GM12873 (cell line): Measurements from ENCODE around the gene GPR162.

Experiments used
- TF ChIP-seq, protein P1 (sequence below): IDR thresholded peaks from 2 replicates; pipeline ENCODE4 v1.5.1; 2012; ENCODE audit warnings: low read depth, mild to moderate bottlenecking, moderate library complexity, low read length, control low read depth; ENCODE audit not compliant: insufficient read depth; ENCODE audit errors: missing control alignments

GPR162 gene

DNA sequence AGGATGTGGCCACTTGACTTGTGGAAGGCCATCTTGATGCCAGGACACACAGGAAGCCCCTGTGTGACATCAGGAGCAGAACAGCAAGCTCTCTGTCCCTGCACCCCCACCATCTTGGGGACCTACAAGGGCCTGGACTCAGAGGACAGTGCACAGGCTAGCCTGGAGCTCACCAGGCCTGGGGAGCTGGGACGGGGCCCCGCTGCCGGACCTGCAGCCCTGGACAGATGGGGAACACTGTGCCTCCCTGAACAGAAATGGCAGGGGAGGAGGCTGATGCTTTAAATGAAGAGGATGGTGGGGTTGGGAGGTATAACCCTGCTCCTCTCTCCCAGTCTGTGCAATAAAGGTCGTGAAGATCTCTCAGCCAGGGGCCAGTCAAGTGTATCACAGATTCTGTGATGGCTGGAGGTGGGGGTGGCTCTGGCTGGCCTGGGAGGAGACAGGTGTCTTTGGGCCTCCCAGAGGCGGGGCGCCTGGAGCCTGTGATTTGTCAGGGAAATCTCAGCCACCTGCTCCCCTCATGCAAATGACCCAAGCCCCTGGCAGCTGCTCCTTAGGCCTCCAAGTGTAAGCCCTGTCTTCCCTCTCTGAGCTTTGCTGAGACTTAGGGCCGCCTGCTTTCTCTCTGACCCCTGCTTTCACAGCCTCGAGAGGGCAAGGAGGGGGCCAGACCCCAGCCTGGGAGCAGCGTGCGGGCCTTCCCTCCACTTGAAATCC is 18.0 kb downstream of the GPR162 start:
- TF ChIP-seq, protein P1, sequence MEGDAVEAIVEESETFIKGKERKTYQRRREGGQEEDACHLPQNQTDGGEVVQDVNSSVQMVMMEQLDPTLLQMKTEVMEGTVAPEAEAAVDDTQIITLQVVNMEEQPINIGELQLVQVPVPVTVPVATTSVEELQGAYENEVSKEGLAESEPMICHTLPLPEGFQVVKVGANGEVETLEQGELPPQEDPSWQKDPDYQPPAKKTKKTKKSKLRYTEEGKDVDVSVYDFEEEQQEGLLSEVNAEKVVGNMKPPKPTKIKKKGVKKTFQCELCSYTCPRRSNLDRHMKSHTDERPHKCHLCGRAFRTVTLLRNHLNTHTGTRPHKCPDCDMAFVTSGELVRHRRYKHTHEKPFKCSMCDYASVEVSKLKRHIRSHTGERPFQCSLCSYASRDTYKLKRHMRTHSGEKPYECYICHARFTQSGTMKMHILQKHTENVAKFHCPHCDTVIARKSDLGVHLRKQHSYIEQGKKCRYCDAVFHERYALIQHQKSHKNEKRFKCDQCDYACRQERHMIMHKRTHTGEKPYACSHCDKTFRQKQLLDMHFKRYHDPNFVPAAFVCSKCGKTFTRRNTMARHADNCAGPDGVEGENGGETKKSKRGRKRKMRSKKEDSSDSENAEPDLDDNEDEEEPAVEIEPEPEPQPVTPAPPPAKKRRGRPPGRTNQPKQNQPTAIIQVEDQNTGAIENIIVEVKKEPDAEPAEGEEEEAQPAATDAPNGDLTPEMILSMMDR, result no peak

GRCh38 chr12:6840330-6840729 is 18.7 kb downstream of the GPR162 start:
- TF ChIP-seq, protein P1, result no peak

GRCh38 chr12:6840761-6841515 is 19.3 kb downstream of the GPR162 start, which contains the start of gene GNB3:
TSS of gene GNB3 (plus strand) at chr12:6840925. CDS start at chr12:6841288, 363 bp downstream.
- TF ChIP-seq, protein P1, result no peak

GRCh38 chr12:6842075-6842474 is 20.5 kb downstream of the GPR162 start:
- TF ChIP-seq, protein P1, result no peak

DNA sequence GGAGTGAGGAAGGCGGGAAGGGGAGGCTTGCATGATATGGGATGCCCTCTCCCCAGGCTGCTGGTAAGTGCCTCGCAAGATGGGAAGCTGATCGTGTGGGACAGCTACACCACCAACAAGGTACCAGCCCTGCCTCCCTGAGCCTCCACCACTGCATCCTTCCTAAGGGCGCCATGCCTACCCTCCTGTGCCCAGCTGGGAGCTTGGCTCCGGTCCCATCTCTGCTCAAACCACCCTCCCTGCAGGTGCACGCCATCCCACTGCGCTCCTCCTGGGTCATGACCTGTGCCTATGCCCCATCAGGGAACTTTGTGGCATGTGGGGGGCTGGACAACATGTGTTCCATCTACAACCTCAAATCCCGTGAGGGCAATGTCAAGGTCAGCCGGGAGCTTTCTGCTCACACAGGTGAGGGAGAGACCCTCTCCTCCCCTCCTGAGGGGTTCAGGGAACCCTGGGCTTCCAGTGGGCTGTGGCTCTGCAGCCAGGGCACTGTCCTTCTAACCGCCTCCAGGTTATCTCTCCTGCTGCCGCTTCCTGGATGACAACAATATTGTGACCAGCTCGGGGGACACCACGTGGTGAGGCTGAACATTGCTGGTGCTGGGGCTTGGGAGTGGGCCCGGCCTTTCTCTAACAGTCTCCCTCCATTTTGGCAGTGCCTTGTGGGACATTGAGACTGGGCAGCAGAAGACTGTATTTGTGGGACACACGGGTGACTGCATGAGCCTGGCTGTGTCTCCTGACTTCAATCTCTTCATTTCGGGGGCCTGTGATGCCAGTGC is 21.7 kb downstream of the GPR162 start:
- TF ChIP-seq, protein P1, result no peak

DNA sequence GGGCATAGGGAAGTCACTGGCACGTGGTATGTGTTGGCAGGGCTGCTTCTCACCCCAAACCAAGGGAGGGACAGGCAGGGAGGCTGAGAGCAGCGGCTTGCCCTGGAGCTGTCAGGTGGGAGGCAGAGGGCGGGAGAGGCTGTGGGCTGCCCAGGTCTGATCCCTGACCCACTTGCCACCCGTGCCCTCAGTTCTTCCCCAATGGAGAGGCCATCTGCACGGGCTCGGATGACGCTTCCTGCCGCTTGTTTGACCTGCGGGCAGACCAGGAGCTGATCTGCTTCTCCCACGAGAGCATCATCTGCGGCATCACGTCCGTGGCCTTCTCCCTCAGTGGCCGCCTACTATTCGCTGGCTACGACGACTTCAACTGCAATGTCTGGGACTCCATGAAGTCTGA is 23.8 kb downstream of the GPR162 start:
- TF ChIP-seq, protein P1, result no peak

DNA sequence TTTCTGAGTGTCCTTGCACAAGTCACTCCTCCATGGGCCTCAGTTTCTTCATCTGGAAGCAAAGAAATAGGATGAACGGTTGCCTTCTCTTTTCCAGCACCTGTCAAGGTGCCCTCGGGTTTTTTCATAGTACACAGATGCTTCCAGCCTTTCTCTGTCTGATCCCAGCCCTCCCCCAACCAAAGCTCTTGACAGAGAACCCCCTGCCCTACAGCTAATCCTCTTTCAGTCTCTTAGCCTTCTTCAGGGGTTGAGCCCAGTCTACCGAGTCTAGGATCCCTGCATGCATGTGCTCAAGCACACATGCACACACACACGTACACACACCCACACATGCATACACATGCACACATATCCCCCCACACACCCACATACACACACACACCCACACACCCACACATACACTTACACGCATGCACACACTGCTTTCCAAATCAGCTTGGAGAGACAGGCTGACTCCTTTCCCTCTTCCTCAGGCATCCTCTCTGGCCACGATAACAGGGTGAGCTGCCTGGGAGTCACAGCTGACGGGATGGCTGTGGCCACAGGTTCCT is 24.8 kb downstream of the GPR162 start:
- TF ChIP-seq, protein P1, result no peak
